CD14-positive monocyte (primary cell): ENCODE data around the gene TMEM182. TPM values are rescaled to one million over a fixed set of nuclear protein-coding genes. Genes with fewer than 3 reads are reported as not detected.

Source experiments
- DNase-seq, 3 donors: peaks; one replicate each; pipeline ENCODE4 v3.0.0-alpha.2; 2011 to 2022
- H2AFZ ChIP-seq: 2 replicates; pipeline ENCODE4 v1.6.0; 2012; ENCODE audit warnings: mild to moderate bottlenecking, low read depth, low read length, inconsistent platforms; ENCODE audit not compliant: insufficient read depth, poor library complexity, severe bottlenecking
- H3K27ac ChIP-seq, 2 donors: 1 replicate in 1 of 2; 2 replicates in 1 of 2; pipeline ENCODE4 v1.5.1; 2012 to 2013; ENCODE audit warnings: low read length in 2 of 2, control low read depth in 1 of 2, inconsistent platforms in 1 of 2, low read depth in 1 of 2, mild to moderate bottlenecking in 1 of 2
- H3K27me3 ChIP-seq, 2 donors: one replicate each; pipeline versions ENCODE4 v1.6.0 to v1.6.1; 2011 to 2013; ENCODE audit warnings: low read length in 2 of 2; ENCODE audit not compliant: control insufficient read depth in 2 of 2, insufficient read depth in 2 of 2
- H3K36me3 ChIP-seq, 2 donors: replicated peaks in 1 of 2; 1 replicate in 1 of 2; 2 replicates in 1 of 2; pipeline versions ENCODE4 v1.5.1 to v1.6.1; 2012 to 2013; ENCODE audit warnings: low read length in 2 of 2, control low read depth in 1 of 2, inconsistent platforms in 1 of 2, mild to moderate bottlenecking in 1 of 2; ENCODE audit not compliant: insufficient read depth in 2 of 2, control insufficient read depth in 1 of 2
- H3K4me1 ChIP-seq, 2 donors: 1 replicate in 1 of 2; 2 replicates in 1 of 2; pipeline versions ENCODE4 v1.5.1 to v1.6.1; 2012 to 2013; ENCODE audit warnings: low read length in 2 of 2, control low read depth in 1 of 2, inconsistent platforms in 1 of 2, mild to moderate bottlenecking in 1 of 2, moderate library complexity in 1 of 2; ENCODE audit not compliant: insufficient read depth in 2 of 2, control insufficient read depth in 1 of 2
- H3K4me2 ChIP-seq: replicated peaks from 2 replicates; pipeline ENCODE3; 2012; ENCODE audit warnings: low read length, moderate library complexity, mild to moderate bottlenecking; ENCODE audit not compliant: poor library complexity, severe bottlenecking; ENCODE audit errors: extremely low read depth
- H3K4me3 ChIP-seq, 3 experiments: fragments of 200-600 bp in 1 of 3; sonication (generic) in 1 of 3; replicated peaks in 1 of 3; 1 replicate in 2 of 3; 2 replicates in 1 of 3; pipeline ENCODE4 v1.5.1; 2011 to 2013; ENCODE audit warnings: low read length in 3 of 3, mild to moderate bottlenecking in 3 of 3, control low read depth in 2 of 3, low read depth in 2 of 3, inconsistent platforms in 1 of 3, moderate library complexity in 1 of 3
- H3K79me2 ChIP-seq: 2 replicates; pipeline ENCODE4 v1.6.0; 2012; ENCODE audit warnings: mild to moderate bottlenecking, control low read depth, inconsistent platforms, low read length, moderate library complexity; ENCODE audit not compliant: insufficient read depth
- H3K9ac ChIP-seq: 2 replicates; pipeline ENCODE4 v1.6.0; 2017; ENCODE audit warnings: low read length, mild to moderate bottlenecking; ENCODE audit not compliant: insufficient read depth, poor library complexity, severe bottlenecking
- H3K9me3 ChIP-seq, 2 donors: replicated peaks in 1 of 2; 1 replicate in 1 of 2; 2 replicates in 1 of 2; pipeline versions ENCODE4 v1.5.1 to v1.6.1; 2012 to 2013; ENCODE audit warnings: low read length in 2 of 2, control low read depth in 1 of 2; ENCODE audit not compliant: control insufficient read depth in 1 of 2, insufficient read depth in 1 of 2
- H4K20me1 ChIP-seq: 2 replicates; pipeline ENCODE4 v1.6.0; 2012; ENCODE audit warnings: mild to moderate bottlenecking, low read length, control low read depth, moderate library complexity; ENCODE audit not compliant: insufficient read depth
- H3K27ac Mint-ChIP-seq, 7 donors: one replicate each; pipeline ENCODE4 v1.8.0; 2020; ENCODE audit warnings: mild to moderate bottlenecking in 7 of 7, mixed read lengths in 7 of 7, moderate library complexity in 6 of 7, inconsistent platforms in 2 of 7
- H3K27me3 Mint-ChIP-seq, 3 donors: one replicate each; pipeline ENCODE4 v1.8.0; 2021 to 2022; ENCODE audit warnings: low read depth in 3 of 3, mild to moderate bottlenecking in 3 of 3, mixed read lengths in 3 of 3, moderate library complexity in 3 of 3, inconsistent platforms in 1 of 3
- H3K36me3 Mint-ChIP-seq, 2 donors: one replicate each; pipeline ENCODE4 v1.8.0; 2020; ENCODE audit warnings: mixed read lengths in 2 of 2, inconsistent platforms in 1 of 2, mild to moderate bottlenecking in 1 of 2
- H3K4me1 Mint-ChIP-seq: one replicate; pipeline ENCODE4 v1.8.0; 2020; ENCODE audit warnings: mild to moderate bottlenecking, mixed read lengths
- H3K4me3 Mint-ChIP-seq, 2 donors: one replicate each; pipeline ENCODE4 v1.8.0; 2020; ENCODE audit warnings: mild to moderate bottlenecking in 2 of 2, mixed read lengths in 2 of 2, moderate library complexity in 1 of 2
- H3K9me3 Mint-ChIP-seq, 7 donors: one replicate each; pipeline ENCODE4 v1.8.0; 2020 to 2022; ENCODE audit warnings: mixed read lengths in 7 of 7, mild to moderate bottlenecking in 6 of 7, moderate library complexity in 6 of 7, inconsistent platforms in 2 of 7
- WGBS: methylation state at CpG from one replicate; pipeline ENCODE4 v1.1.5; 2013; ENCODE audit warnings: missing lambda C conversion rate; ENCODE audit not compliant: insufficient coverage; 5-methylcytosine and 5-hydroxymethylcytosine counted together
- intact Hi-C, 2 donors: fragments of 100-400 bp; cut with micrococcal nuclease; formaldehyde crosslinking; loops; one replicate each; pipeline versions ENCODE4 v1.15.0 to v1.15.1; 2023
- polyA plus RNA-seq, 3 donors: library from polyadenylated mRNA; depleted of rRNA in 1 of 3; unstranded in 2 of 3; stranded (reverse) in 1 of 3; fragments of 300-500 nt in 2 of 3; fragments of >200 nt in 1 of 3; fragmentation: Illumina TruSeq in 2 of 3; gene quantifications; 1 replicate in 2 of 3; 2 replicates in 1 of 3; pipeline ENCODE4 v1.2.3, GENCODE V29; 2012 to 2021
- TF ChIP-seq, protein P1 (sequence below): fragments of 200-600 bp; IDR thresholded peaks from one replicate; pipeline ENCODE4 v1.8.0; 2022; ENCODE audit warnings: antibody characterized with exemption, mild to moderate bottlenecking

TMEM182 gene
- polyA plus RNA-seq, 3 donors = 0.24 to 0.69 (median 0.28) TPM

DNA sequence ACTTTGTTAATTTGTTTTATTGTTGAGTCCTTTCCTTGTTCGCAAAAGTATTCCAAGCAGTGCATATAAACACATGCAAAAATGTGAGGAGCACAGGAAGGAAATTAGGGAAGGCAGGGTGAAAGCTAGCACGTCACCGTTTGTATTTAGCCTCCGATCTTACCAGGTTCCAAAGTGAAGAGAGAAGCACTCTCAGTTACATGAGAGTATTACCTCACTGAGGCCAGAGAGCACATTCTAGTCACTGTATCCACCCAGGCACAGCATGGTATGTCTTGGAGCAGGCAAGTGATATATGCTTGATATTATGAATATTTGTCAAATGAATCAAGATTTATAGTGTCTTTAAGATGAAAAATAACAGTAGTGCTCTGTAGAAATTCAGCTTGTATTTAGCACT lies 6.5 kb upstream of the TMEM182 start:
- no peaks in the 10 kb centered on the region for H3K9me3 ChIP-seq
- no peaks in the 10 kb centered on the region for H3K79me2 ChIP-seq
- no peaks in the 10 kb centered on the region for H3K4me1 ChIP-seq
- TF ChIP-seq, protein P1, sequence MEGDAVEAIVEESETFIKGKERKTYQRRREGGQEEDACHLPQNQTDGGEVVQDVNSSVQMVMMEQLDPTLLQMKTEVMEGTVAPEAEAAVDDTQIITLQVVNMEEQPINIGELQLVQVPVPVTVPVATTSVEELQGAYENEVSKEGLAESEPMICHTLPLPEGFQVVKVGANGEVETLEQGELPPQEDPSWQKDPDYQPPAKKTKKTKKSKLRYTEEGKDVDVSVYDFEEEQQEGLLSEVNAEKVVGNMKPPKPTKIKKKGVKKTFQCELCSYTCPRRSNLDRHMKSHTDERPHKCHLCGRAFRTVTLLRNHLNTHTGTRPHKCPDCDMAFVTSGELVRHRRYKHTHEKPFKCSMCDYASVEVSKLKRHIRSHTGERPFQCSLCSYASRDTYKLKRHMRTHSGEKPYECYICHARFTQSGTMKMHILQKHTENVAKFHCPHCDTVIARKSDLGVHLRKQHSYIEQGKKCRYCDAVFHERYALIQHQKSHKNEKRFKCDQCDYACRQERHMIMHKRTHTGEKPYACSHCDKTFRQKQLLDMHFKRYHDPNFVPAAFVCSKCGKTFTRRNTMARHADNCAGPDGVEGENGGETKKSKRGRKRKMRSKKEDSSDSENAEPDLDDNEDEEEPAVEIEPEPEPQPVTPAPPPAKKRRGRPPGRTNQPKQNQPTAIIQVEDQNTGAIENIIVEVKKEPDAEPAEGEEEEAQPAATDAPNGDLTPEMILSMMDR = no peak
- H2AFZ ChIP-seq = no peak overlapping the region
- no peak for DNase-seq
- H3K36me3 ChIP-seq = no peaks in the 10 kb centered on the region
- H3K4me3 Mint-ChIP-seq = no peak overlapping the region
- H3K4me1 Mint-ChIP-seq = peaks cover 5% of the 10 kb centered on the region
- intact Hi-C loops = no loop called here
- H3K27ac ChIP-seq = no peak overlapping the region
- no peak overlapping the region for H3K27ac Mint-ChIP-seq
- no peaks in the 10 kb centered on the region for H4K20me1 ChIP-seq
- no peak overlapping the region for H3K4me2 ChIP-seq
- H3K27me3 ChIP-seq = no peaks in the 10 kb centered on the region
- H3K9me3 Mint-ChIP-seq = no peaks in the 10 kb centered on the region
- no peak overlapping the region for H3K4me3 ChIP-seq
- H3K36me3 Mint-ChIP-seq = no peaks in the 10 kb centered on the region
- no peak overlapping the region for H3K9ac ChIP-seq
- H3K27me3 Mint-ChIP-seq = no peaks in the 10 kb centered on the region
- no CpG with 5 or more reads among the region's 4 CpGs for WGBS

DNA sequence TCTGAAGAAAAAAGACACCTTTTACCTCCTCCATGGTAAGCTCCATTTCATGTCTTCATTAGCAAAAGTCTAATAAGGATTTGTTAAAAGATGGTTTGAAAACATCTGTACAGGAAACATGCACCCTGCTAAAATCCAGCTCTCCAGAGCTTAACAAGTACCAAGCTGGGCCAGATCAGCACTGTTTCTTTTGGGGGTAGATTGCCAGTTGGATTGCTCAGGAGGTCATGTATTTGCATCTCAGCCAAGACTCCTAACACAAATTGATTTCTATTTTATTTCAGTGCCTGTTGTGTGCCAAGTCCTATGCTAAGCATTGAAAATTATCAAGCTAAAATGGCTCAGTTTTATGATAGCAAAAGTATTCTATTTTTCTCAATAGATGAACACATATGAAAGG lies 3.4 kb upstream of the TMEM182 start:
- no peaks in the 10 kb centered on the region for H3K4me1 ChIP-seq
- H3K4me2 ChIP-seq = no peak overlapping the region
- no peak overlapping the region for H3K9ac ChIP-seq
- Mint-ChIP-seq H3K9me3 (no peaks in the 10 kb centered on the region), H3K4me3 (no peak overlapping the region), H3K4me1 (no peaks in the 10 kb centered on the region), H3K27me3 (peaks cover 0 to 1% (median 0%) of the 10 kb centered on the region in 3 donors), H3K36me3 (no peaks in the 10 kb centered on the region), H3K27ac (no peak overlapping the region)
- DNase-seq = no peak
- H4K20me1 ChIP-seq = no peaks in the 10 kb centered on the region
- TF ChIP-seq, protein P1 = no peak
- intact Hi-C loops = no loop called here
- no peaks in the 10 kb centered on the region for H3K79me2 ChIP-seq
- H3K4me3 ChIP-seq = no peak overlapping the region
- no peak overlapping the region for H2AFZ ChIP-seq
- H3K27me3 ChIP-seq = no peaks in the 10 kb centered on the region
- no peak overlapping the region for H3K27ac ChIP-seq
- no peaks in the 10 kb centered on the region for H3K9me3 ChIP-seq
- no peaks in the 10 kb centered on the region for H3K36me3 ChIP-seq
